GM12873 (cell line): ENCODE measurements around the gene ART5.

ENCODE experiments used
- CTCF ChIP-seq: IDR thresholded peaks from 2 replicates; pipeline ENCODE4 v1.5.1; 2012; ENCODE audit warnings: low read depth, mild to moderate bottlenecking, moderate library complexity, low read length, control low read depth; ENCODE audit not compliant: insufficient read depth; ENCODE audit errors: missing control alignments

ART5 gene

GRCh38 chr11:3610846-3611245 is 30.9 kb downstream of the ART5 start:
- TF ChIP-seq CTCF = no peak

GRCh38 chr11:3609416-3610265 is 32.2 kb downstream of the ART5 start:
- TF ChIP-seq CTCF = peak; percentile 91

- no peak for TF ChIP-seq CTCF
These were observed 36.0 kb downstream of the ART5 start for GRCh38 chr11:3605771-3606203.

- TF ChIP-seq CTCF = no peak
These were observed 36.5 kb downstream of the ART5 start for GRCh38 chr11:3605283-3605662.

- no peak for TF ChIP-seq CTCF
These were observed 37.6 kb downstream of the ART5 start for GRCh38 chr11:3604167-3604566.
